ENCODE data around the gene TCF23.

DNA sequence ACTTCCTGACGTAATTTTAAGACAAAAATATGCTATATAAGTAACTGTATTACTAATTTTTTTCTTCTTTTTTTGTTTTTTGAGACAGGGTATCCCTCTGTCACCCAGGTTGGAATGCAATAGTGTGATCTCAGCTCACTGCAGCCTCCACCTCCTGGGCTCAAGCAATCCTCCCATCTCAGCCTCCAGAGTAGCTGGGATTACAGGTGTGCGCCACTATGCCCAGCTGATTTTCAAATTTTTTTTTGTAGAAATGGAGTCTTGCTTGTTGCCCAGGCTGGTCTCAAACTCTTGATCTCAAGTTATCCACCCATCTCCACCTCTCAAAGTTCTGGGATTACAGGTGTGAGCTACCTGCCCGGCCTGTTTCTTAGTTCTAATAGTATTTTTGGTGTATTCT, 29.7 kb downstream of the TCF23 start:
- TF ChIP-seq, protein P1, sequence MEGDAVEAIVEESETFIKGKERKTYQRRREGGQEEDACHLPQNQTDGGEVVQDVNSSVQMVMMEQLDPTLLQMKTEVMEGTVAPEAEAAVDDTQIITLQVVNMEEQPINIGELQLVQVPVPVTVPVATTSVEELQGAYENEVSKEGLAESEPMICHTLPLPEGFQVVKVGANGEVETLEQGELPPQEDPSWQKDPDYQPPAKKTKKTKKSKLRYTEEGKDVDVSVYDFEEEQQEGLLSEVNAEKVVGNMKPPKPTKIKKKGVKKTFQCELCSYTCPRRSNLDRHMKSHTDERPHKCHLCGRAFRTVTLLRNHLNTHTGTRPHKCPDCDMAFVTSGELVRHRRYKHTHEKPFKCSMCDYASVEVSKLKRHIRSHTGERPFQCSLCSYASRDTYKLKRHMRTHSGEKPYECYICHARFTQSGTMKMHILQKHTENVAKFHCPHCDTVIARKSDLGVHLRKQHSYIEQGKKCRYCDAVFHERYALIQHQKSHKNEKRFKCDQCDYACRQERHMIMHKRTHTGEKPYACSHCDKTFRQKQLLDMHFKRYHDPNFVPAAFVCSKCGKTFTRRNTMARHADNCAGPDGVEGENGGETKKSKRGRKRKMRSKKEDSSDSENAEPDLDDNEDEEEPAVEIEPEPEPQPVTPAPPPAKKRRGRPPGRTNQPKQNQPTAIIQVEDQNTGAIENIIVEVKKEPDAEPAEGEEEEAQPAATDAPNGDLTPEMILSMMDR (IDR thresholded peaks at IDR 0.05), result no peak
- TF ChIP-seq POLR2A (IDR thresholded peaks at IDR 0.05), result no peak

Measured in lower leg skin (tissue), 3 donors.